GM19043 (cell line): ENCODE results near the gene FRY.

ENCODE experiments used
- ATAC-seq: cut with Tn5 transposase; IDR thresholded peaks from one replicate; pipeline ENCODE4 v1.9.1; 2021; ENCODE audit warnings: low read depth; ENCODE audit not compliant: unreplicated experiment

Gene FRY

GRCh38 chr13:32206097-32206740 is 174.6 kb downstream of the FRY start:
- no peak for ATAC-seq

- ATAC-seq, result no peak
Measured at GRCh38 chr13:32208860-32209259, 177.3 kb downstream of the FRY start.

DNA sequence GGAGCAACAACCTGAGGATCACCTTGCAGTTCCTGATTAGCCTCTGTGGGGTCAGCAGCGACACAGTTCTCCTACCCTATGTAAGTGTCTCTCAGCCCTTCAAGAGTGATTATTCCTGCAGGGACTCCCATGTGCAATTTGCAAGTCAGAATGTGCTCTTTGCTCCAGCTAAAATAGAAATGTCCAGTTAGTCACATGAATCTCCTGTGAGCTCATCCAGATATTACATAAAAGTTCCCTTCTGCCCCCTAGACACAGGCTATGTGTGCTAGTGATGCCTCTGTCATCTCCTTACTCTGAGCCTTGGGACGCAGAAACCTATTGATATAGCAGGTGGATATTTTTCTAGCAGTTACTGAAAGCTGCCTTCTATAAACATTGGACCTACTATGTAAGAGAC is 178.1 kb downstream of the FRY start:
- ATAC-seq, result no peak

DNA sequence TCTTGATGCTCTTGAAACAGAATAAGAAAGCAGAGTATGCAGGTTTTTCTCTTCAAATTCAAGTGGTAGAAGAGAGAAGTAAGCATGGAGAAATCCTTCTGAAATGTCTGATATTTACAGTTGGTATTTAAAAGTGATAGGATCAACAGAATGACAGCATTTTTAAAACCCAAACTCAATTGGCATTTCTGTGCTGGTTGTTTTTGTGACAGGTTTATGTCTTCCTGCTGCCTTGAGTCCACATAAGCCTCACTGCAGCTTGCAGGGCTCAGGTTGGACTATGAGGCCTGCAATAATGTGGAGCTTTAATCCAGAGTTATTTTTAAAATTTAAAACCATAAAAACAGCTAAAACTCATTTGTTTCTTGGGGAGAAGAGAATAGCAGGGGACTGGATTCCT is 178.5 kb downstream of the FRY start:
- ATAC-seq, result no peak

GRCh38 chr13:32211813-32212212 is 180.2 kb downstream of the FRY start:
- no peak for ATAC-seq

GRCh38 chr13:32212421-32212820 is 180.8 kb downstream of the FRY start:
- no peak for ATAC-seq

- no peak for ATAC-seq
Measured at GRCh38 chr13:32213626-32214025, 182.1 kb downstream of the FRY start.

- ATAC-seq, result no peak
Measured at GRCh38 chr13:32214071-32214470, 182.5 kb downstream of the FRY start.

GRCh38 chr13:32216281-32216680 is 184.7 kb downstream of the FRY start:
- ATAC-seq, result no peak

DNA sequence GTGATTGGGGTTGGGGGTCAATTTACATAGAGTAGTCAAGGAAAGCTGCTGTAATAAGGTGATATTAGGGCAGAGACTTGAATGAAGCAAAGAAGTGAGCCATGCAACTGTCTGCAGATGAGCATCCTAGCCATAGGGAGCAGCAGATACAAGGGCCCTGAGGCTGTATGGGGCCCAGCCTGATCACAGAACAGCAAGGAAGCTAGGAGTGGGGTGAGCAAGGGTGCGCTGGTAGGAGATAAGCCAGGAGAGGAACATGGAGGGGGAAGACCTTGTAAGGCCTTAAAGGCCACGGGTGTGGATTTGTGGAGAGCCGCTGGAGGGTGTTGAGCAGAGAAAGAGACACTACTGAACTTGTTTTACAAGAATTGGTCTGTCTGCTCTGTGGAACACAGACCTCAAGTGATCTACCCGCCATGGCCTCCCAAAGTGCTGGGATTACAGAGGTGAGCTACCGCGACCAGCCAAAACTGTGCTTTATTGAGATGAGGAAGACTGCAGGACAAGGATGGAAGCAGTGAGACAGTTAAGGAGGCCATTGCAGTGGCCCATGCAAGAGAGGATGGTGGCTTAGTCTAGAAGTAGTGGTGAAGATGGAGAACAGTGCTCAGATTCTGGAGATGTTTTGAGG is 190.6 kb downstream of the FRY start:
- no peak for ATAC-seq

- no peak for ATAC-seq
Measured at GRCh38 chr13:32224916-32225315, 193.3 kb downstream of the FRY start.

DNA sequence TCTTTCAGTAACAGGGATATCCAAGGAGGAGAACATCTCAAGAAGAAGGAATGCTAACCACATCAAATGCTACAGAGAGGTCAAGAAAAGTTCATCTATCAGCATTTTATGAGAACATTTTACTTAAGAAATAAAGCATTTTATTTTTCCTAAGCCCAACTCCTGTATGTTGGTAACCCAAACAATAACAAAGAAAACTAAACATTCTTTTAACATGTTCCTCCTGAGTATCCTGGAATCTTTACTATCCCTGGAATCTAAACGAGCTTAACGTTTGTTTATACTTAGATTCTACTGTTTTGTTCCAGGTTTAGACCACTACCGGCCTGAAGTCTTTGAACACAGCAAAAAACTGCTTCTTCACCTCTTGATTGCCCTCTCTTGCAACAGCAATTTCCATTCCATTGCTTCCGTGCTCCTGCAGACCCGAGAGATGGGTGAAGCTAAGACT is 193.9 kb downstream of the FRY start:
- ATAC-seq, result no peak

- no peak for ATAC-seq
Measured at GRCh38 chr13:32228330-32229041, 196.9 kb downstream of the FRY start.

- no peak for ATAC-seq
Measured at GRCh38 chr13:32229443-32229842, 197.9 kb downstream of the FRY start.

DNA sequence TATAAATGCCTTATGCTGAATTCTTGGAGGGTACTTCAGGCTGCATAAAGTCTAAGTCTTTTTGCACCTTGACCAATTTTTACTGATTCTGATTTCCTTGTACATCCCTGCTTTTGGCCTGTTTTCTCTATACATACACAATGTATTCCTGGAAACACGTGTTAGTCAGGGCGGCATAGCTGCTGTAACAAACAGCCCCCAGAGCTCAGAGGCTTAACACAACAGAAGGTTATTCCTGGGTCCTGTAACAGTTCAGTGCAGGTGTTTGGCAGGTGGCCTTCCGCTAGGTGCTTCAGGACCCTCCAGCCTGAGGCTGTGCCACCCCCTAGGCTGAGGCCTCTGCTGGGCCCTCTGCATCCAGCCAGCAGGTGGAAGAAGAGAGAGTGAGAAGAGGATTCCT is 200.7 kb downstream of the FRY start:
- no peak for ATAC-seq

DNA sequence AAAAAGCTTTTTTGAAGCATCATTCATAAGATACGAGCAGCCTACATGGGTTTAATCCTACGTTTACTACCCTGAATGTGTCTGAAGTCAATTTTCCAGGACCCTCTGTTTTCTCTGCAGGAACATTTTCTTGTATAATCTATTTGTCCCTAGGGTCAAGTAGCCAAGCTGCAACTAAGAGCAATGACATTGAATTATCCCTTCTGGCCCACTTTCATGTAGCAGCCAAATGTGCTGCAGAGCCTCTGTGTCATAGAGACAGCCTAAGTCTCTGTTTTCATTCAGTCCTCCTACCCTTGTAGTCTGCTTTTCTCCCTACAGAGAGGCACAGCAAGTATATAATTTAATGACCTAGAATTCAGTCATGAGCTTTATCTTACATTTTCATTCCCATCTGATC is 201.5 kb downstream of the FRY start:
- ATAC-seq, result no peak

DNA sequence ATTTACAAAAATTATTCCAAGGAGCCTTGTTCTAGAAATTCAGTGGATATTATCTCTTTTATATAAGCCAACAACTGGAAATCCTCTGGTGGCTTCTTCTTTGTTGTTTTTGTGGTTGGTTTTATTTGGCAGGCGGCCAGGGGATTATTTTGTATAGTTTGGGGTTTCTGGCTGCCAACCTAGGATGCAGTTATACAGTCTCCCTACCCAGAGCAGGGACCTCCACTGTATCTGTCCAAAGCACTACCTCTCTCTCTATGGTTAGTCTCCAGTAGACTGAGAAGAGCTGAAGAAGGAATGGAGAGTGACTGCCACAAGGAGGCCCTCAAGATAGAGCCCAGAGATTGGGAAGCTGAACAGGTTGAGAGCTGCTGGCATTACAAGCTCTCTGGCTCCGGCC is 203.3 kb downstream of the FRY start:
- no peak for ATAC-seq

DNA sequence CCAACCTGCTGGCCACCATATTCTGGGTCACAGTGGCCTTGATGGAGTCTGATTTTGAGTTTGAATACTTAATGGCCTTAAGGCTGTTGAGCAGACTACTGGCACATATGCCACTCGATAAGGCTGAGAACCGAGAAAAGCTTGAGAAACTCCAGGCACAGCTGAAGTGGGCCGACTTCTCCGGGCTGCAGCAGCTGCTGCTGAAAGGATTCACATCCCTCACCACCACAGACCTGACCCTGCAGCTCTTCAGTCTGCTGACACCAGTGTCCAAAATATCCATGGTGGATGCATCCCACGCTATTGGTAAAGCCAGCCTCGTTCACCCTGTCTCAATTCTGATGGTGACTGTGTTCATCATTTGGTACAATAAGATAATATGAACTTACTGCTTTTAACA is 206.1 kb downstream of the FRY start:
- ATAC-seq, result no peak

DNA sequence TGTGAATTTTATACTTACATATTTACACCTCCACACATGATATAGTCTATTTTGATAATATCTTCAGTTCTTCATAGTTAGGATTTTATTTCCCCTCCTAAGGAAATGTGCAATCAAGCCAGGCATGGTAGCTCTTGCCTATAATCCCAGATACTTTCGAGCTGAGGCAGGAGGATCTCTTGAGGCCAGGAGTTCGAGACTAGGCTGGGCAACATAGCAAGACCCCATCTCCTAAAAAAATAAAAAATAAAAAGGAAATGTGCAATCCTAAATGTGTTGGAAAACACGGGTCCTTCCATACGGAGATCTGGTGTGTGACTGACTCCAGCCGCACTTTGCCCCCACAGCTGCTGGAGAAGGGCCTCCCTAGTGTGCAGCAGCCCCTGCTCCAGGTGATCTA is 212.1 kb downstream of the FRY start:
- ATAC-seq, result no peak

DNA sequence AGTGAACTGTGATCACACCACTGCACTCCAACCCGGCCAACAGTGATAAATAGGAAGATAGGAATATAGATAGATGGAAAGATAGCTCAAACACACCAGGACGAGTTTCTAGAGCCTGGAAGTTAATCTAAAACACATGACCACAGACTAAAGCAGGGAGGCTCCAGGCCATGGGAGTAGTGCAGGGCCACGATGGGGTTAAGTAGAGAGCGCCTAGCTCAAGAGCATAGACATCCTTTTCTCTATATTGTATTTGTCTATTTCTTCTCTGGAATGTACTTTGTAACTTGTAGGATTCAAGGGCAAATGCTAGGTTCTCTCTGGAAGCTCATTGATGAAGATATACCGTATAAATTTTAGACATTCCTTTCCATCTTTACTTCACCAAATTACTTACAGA is 214.0 kb downstream of the FRY start:
- ATAC-seq, result no peak

DNA sequence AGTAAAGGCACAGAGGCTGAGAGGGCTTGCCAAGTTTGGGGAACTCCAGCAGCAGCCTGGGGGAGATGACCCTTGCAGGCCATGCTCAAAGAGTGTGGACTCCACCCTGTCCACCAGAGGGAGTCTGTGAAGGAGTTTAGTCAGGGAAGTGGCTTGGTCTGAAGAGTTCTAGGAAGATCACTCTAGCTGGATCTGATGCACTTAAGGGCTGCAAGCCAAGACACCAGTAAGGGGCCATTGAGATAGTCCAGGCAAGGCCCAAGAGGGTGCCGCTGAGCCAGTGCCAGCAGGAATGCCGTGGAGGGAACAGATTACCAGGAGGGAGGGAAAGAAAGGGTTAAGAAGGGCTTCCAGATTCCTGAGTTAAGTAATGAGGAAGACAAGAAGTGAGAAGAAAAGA is 214.9 kb downstream of the FRY start:
- peak; percentile 64 for ATAC-seq

- no peak for ATAC-seq
Measured at GRCh38 chr13:32247887-32248286, 216.3 kb downstream of the FRY start.
